Left lung (tissue), 10 donors: ENCODE measurements around the gene ADGRG6. TPM values are rescaled to one million over a fixed set of nuclear protein-coding genes. Genes with fewer than 3 reads are reported as not detected.

Source experiments
- ATAC-seq: fragments of 200-7000 bp; cut with Tn5 transposase; one replicate; pipeline ENCODE4 v1.9.1; 2020; ENCODE audit warnings: moderate library complexity
- DNase-seq, 4 donors: peaks; one replicate each; pipeline ENCODE4 v3.0.0-alpha.2; 2013 to 2020
- H3K27ac ChIP-seq, 2 donors: fragments of 200-600 bp; sonication (generic) in 1 of 2; one replicate each; pipeline versions ENCODE4 v1.5.0 to v1.8.0; 2020 to 2021
- H3K27me3 ChIP-seq, 2 donors: fragments of 200-600 bp; sonication (generic) in 1 of 2; one replicate each; pipeline versions ENCODE4 v1.5.0 to v1.8.0; 2020 to 2021
- H3K36me3 ChIP-seq, 2 donors: fragments of 200-600 bp; sonication (generic) in 1 of 2; one replicate each; pipeline versions ENCODE4 v1.5.0 to v1.8.0; 2020 to 2021
- H3K4me1 ChIP-seq, 2 donors: fragments of 200-600 bp; one replicate each; pipeline ENCODE4 v1.8.0; 2021
- H3K4me3 ChIP-seq, 2 donors: fragments of 200-600 bp; sonication (generic) in 1 of 2; one replicate each; pipeline versions ENCODE4 v1.5.0 to v1.8.0; 2020 to 2021; ENCODE audit warnings: mild to moderate bottlenecking in 1 of 2
- H3K9me3 ChIP-seq, 2 donors: fragments of 200-600 bp; sonication (generic) in 1 of 2; one replicate each; pipeline versions ENCODE4 v1.5.0 to v1.8.0; 2020 to 2021
- intact Hi-C, 2 donors: fragments of 100-400 bp; cut with DNase I; formaldehyde crosslinking; loops; one replicate each; pipeline versions ENCODE4 v1.11.2 to v1.14.2; 2022
- polyA plus RNA-seq, 6 donors: library from polyadenylated mRNA; unstranded; fragments of 120-200 nt; gene quantifications; one replicate each; pipeline ENCODE4 v1.2.1, GENCODE V29; 2013; ENCODE audit not compliant: insufficient read length in 6 of 6
- total RNA-seq, 2 donors: library from RNA; stranded (reverse); fragmentation: NEBNext Ultra II Directional; extraction: Animal tissue kit (Norgen Biotek cat#: 25700); gene quantifications; one replicate each; pipeline ENCODE4 v1.2.1, GENCODE V29; 2021
- TF ChIP-seq, protein P1 (sequence below), 2 donors: fragments of 200-600 bp; sonication (generic) in 1 of 2; IDR thresholded peaks; one replicate each; pipeline versions ENCODE4 v1.5.0 to v1.8.0; 2021; ENCODE audit warnings: antibody characterized with exemption in 2 of 2
- donor health status: DM: no; HTN: yes; CAD: no.
- donor health status: DM: no; HTN: no; CAD: no.

The ADGRG6 gene
- total and polyA plus RNA-seq, 8 donors = 34.2 to 160 (median 137) TPM

DNA sequence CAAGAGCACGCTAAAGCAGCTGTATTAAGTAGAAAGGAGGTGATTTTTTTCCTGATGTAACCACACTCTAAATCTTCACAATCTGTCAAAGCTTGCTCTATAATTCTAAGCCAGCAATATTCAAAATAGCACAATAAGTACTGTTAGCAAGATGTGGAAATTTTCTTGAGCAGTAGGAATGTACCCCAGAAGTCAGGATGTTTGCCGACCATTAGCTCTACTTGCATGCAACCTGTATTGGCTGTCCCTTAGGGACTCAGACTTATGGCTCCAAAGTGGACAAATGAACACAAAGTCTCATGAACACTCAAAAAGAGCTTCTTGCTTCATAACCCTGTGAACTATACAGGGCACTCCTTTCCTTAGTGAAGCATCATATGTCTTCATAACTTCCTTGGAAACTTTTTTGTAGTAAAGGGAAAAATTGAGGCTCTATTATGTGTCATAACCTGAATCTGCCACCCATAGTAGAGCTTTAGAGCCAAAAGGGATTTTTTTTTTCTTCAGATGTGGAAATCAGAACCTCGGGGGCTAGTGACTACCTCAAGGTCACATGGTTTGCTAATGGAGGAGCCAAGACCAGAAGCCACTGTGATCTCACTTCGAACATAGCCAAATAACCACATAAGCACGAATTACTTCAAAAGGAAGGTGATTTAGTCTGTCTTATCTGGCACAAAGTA, 54.5 kb downstream of the ADGRG6 start:
- no peak for DNase-seq
- TF ChIP-seq, protein P1, sequence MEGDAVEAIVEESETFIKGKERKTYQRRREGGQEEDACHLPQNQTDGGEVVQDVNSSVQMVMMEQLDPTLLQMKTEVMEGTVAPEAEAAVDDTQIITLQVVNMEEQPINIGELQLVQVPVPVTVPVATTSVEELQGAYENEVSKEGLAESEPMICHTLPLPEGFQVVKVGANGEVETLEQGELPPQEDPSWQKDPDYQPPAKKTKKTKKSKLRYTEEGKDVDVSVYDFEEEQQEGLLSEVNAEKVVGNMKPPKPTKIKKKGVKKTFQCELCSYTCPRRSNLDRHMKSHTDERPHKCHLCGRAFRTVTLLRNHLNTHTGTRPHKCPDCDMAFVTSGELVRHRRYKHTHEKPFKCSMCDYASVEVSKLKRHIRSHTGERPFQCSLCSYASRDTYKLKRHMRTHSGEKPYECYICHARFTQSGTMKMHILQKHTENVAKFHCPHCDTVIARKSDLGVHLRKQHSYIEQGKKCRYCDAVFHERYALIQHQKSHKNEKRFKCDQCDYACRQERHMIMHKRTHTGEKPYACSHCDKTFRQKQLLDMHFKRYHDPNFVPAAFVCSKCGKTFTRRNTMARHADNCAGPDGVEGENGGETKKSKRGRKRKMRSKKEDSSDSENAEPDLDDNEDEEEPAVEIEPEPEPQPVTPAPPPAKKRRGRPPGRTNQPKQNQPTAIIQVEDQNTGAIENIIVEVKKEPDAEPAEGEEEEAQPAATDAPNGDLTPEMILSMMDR (IDR thresholded peaks at IDR 0.05) = no peak
- H3K27ac ChIP-seq = no peak overlapping the region
- no peaks in the 10 kb centered on the region for H3K36me3 ChIP-seq
- intact Hi-C loops = no loop called here
- H3K9me3 ChIP-seq = no peaks in the 10 kb centered on the region
- H3K4me3 ChIP-seq = no peak overlapping the region
- no peaks in the 10 kb centered on the region for H3K27me3 ChIP-seq
- peak; percentile 32 for ATAC-seq
- peaks cover 0 to 1% of the 10 kb centered on the region in 2 donors for H3K4me1 ChIP-seq

DNA sequence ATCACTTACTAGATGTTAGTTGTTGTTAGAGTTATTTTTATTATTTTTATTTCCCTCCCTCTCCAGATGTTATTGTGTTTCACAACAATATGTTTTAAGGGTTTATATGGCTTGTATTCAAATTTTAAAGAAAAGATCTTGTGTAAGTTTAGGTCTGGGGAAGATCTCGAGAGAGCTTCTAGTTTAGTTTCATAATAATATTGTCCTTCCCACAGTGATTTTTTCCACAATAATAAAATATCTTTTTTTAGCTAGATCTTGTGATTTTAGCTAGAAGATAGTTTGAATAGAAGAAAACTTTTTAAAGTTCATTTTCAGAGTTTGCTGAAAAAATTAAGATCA, 55.0 kb downstream of the ADGRG6 start:
- Histone ChIP-seq H3K9me3 (no peaks in the 10 kb centered on the region), H3K36me3 (no peaks in the 10 kb centered on the region), H3K27me3 (no peaks in the 10 kb centered on the region), H3K4me1 (peaks cover 0 to 6% of the 10 kb centered on the region in 2 donors), H3K4me3 (no peak overlapping the region), H3K27ac (no peak overlapping the region)
- intact Hi-C loops = no loop called here
- ATAC-seq (no peak), DNase-seq (no peak)
- TF ChIP-seq, protein P1 (IDR thresholded peaks at IDR 0.05) = no peak

DNA sequence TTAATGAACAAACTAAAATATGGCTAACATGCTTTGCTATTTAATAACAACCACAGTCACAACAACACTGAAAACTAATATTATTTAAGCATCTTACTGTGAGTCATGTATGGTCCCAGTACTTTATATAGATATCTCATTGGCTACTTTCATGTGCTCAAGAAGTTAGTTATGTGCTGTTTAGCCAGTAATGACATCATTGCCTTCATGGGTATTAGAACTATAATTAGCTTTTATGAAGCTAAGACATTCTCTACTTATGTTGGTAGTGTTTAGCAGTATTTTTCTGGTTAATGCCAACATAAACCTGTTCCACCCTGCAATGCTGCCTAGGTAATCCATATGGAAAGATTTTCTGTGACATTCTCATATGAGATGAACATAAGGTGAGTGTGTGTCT, 56.1 kb downstream of the ADGRG6 start:
- H3K9me3 ChIP-seq = no peaks in the 10 kb centered on the region
- H3K27me3 ChIP-seq = no peaks in the 10 kb centered on the region
- no peak overlapping the region for H3K27ac ChIP-seq
- TF ChIP-seq, protein P1 (IDR thresholded peaks at IDR 0.05) = no peak
- H3K4me1 ChIP-seq = peaks cover 0 to 7% of the 10 kb centered on the region in 2 donors
- DNase-seq (no peak), ATAC-seq (no peak)
- H3K36me3 ChIP-seq = no peaks in the 10 kb centered on the region
- H3K4me3 ChIP-seq = no peak overlapping the region
- intact Hi-C loops = no loop called here

DNA sequence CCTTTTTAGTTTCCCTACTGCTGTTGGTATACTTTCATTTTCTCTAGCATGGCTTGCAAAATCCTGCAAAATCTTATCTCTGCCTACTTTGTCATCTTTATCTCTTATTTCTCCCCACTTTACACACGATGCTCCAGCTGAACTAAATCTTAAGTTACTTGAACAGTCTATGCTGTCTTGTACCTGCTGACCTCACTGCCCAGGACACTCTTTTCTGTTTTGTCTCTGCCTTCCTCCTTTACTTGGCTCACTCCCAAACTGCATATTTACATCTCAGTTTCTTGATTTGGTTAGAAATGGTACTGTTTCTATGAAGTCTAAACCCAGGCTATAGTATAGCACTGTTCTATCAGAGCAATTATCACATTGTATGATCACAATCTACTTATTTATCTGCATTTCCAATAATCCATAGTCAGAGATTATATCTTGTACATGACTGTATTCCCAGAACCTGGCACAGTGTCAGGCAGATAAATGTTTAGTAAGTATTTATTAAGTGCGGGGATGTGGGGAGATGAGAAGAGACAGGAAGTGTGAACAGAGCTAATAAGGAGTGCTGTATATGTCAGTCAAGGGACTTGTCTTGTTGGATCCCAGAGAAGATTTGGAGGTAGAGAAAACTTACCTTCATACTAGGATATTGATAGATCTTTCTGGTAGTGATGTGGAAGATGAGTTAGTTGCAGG, 57.6 kb downstream of the ADGRG6 start:
- Histone ChIP-seq H3K4me3 (no peak overlapping the region), H3K27me3 (no peaks in the 10 kb centered on the region), H3K36me3 (no peaks in the 10 kb centered on the region), H3K27ac (no peak overlapping the region), H3K4me1 (peaks cover 0 to 7% of the 10 kb centered on the region in 2 donors), H3K9me3 (no peaks in the 10 kb centered on the region)
- TF ChIP-seq, protein P1 (IDR thresholded peaks at IDR 0.05) = no peak
- intact Hi-C loops = no loop called here
- no peak for ATAC-seq
- no peak for DNase-seq

DNA sequence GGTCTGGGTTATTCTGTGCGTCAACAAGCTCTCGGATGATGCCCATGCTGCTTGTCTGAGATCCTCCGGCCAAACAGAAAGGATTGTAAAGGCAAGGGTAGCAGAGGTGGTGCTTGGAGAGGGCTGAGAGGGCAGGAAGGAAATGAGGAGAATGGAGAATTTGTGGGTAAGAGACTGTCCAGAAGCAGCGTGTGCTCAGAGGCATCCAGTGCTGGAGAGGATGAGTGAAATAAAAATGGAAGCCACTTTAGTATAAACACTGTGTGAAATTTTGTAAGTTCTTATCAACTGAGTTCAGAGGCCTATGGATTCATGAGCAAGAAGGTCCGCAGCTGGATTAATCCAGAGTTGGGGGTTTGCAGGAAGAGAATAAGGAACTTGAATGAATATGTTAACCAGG, 59.5 kb downstream of the ADGRG6 start:
- Histone ChIP-seq H3K4me1 (peaks cover 0 to 7% of the 10 kb centered on the region in 2 donors), H3K27me3 (no peaks in the 10 kb centered on the region), H3K9me3 (no peaks in the 10 kb centered on the region), H3K36me3 (no peaks in the 10 kb centered on the region), H3K27ac (no peak overlapping the region), H3K4me3 (no peak overlapping the region)
- ATAC-seq = no peak
- intact Hi-C loops = no loop called here
- TF ChIP-seq, protein P1 (IDR thresholded peaks at IDR 0.05) = no peak
- DNase-seq = no peak
